Caco-2 (cell line): ENCODE measurements around the gene RRAD. TPM values are rescaled to one million over a fixed set of nuclear protein-coding genes. Genes with fewer than 3 reads are reported as not detected.
A peak's percentile ranks its signal among the peaks of the same experiment; 100 is the strongest.
"Not testable (repeated sequence)": the region's sequence is repeated elsewhere in the genome, so short reads cannot be mapped to it uniquely, and the experiment has no call there.

Source experiments
- Bru-seq: library from RNA; stranded (reverse); fragments of 400-500 nt; gene quantifications from one replicate; lab custom pipeline; 2021; lab: Mats Ljungman, UMichigan
- BruChase-seq, 2 experiments: library from RNA; stranded (reverse); fragments of 400-500 nt; gene quantifications; one replicate each; lab custom pipeline; 2021; lab: Mats Ljungman, UMichigan
- BruUV-seq: library from RNA; stranded (reverse); fragments of 400-500 nt; replicated peaks from 2 replicates; lab custom pipeline; 2021; lab: Mats Ljungman, UMichigan
- CTCF ChIA-PET: fragments of 300-600 bp; sonication (Branson Sonifier 250); formaldehyde crosslinking; loops from one replicate; lab custom pipeline; 2022; ENCODE audit warnings: antibody characterized with exemption; lab: Charles Lee
- POLR2A ChIA-PET: fragments of 300-600 bp; sonication (Branson Sonifier 250); formaldehyde crosslinking; loops from one replicate; lab custom pipeline; 2022; ENCODE audit warnings: antibody characterized with exemption; lab: Charles Lee
- DNase-seq, 2 experiments: peaks; one replicate each; pipeline versions ENCODE4 v3.0.0 to v3.0.0-alpha.2; 2020 to 2022
- H3K27me3 ChIP-seq: replicated peaks from 2 replicates; pipeline ENCODE4 v1.6.0; 2011; ENCODE audit warnings: low read length; ENCODE audit not compliant: control insufficient read depth, insufficient read depth
- H3K36me3 ChIP-seq: 2 replicates; pipeline ENCODE4 v1.5.1; 2011; ENCODE audit warnings: low read length; ENCODE audit not compliant: control insufficient read depth, insufficient read depth
- H3K4me1 ChIP-seq: fragments of 250-450 bp; sonication (Bioruptor Pico); 2 replicates; pipeline ENCODE4 v1.5.1; 2020; ENCODE audit warnings: mild to moderate bottlenecking
- H3K4me3 ChIP-seq: 2 replicates; pipeline ENCODE4 v1.5.1; 2011; ENCODE audit warnings: low read depth, mild to moderate bottlenecking, control low read depth, low read length
- H3K9me3 ChIP-seq: fragments of 250-450 bp; sonication (Bioruptor Pico); 2 replicates; pipeline ENCODE4 v1.5.1; 2020; ENCODE audit warnings: mild to moderate bottlenecking, moderate library complexity
- H3K27ac Mint-ChIP-seq: one replicate; pipeline ENCODE4 v1.8.0; 2022; ENCODE audit warnings: mixed read lengths; ENCODE audit not compliant: unreplicated experiment
- H3K27me3 Mint-ChIP-seq: one replicate; pipeline ENCODE4 v1.8.0; 2022; ENCODE audit warnings: mixed read lengths; ENCODE audit not compliant: insufficient read depth, unreplicated experiment
- H3K36me3 Mint-ChIP-seq: one replicate; pipeline ENCODE4 v1.8.0; 2022; ENCODE audit warnings: mild to moderate bottlenecking, mixed read lengths; ENCODE audit not compliant: insufficient read depth, unreplicated experiment
- H3K4me1 Mint-ChIP-seq: one replicate; pipeline ENCODE4 v1.8.0; 2022; ENCODE audit warnings: low read depth, mixed read lengths; ENCODE audit not compliant: unreplicated experiment
- H3K4me3 Mint-ChIP-seq: one replicate; pipeline ENCODE4 v1.8.0; 2022; ENCODE audit warnings: mild to moderate bottlenecking, moderate library complexity, mixed read lengths; ENCODE audit not compliant: unreplicated experiment
- H3K9me3 Mint-ChIP-seq: one replicate; pipeline ENCODE4 v1.8.0; 2022; ENCODE audit warnings: mixed read lengths; ENCODE audit not compliant: unreplicated experiment
- intact Hi-C: fragments of 100-400 bp; cut with micrococcal nuclease; formaldehyde crosslinking; loops from one replicate; pipeline ENCODE4 v1.10.0; 2022; ENCODE audit not compliant: unreplicated experiment
- long read RNA-seq: library from polyadenylated mRNA; stranded (forward); transcript quantifications from one replicate; pipeline ENCODE4 v2.0.0, GENCODE V29; 2022
- total RNA-seq: library from RNA; stranded (reverse); gene quantifications from 2 replicates; pipeline ENCODE4 v1.2.3, GENCODE V29; 2022
- TF ChIP-seq, protein P1 (sequence below), 2 experiments: fragments of 200-600 bp in 1 of 2; IDR thresholded peaks; 1 replicate in 1 of 2; 2 replicates in 1 of 2; pipeline versions ENCODE4 v1.5.1 to v1.8.0; 2011 to 2022; ENCODE audit warnings: antibody characterized with exemption in 1 of 2, control low read depth in 1 of 2, inconsistent platforms in 1 of 2, low read depth in 1 of 2, low read length in 1 of 2, mild to moderate bottlenecking in 1 of 2, moderate library complexity in 1 of 2; ENCODE audit not compliant: insufficient read depth in 1 of 2, severe bottlenecking in 1 of 2, unreplicated experiment in 1 of 2

Gene RRAD, protein sequence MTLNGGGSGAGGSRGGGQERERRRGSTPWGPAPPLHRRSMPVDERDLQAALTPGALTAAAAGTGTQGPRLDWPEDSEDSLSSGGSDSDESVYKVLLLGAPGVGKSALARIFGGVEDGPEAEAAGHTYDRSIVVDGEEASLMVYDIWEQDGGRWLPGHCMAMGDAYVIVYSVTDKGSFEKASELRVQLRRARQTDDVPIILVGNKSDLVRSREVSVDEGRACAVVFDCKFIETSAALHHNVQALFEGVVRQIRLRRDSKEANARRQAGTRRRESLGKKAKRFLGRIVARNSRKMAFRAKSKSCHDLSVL
- total RNA-seq (0.53 and 1.1 TPM in 2 replicates), Bru-seq, nascent RNA (percentile 25 among the genes with signal in this experiment), BruChase-seq, experiment 1, labeled RNA remaining after a 2-hour chase (percentile 27 among the genes with signal in this experiment), BruChase-seq, experiment 2, labeled RNA remaining after a 6-hour chase (percentile 20 among the genes with signal in this experiment)
- long read RNA-seq, partial matches to known transcripts: 1 of 5 reads
- long read RNA-seq, other reads (novel, unspliced or antisense): 1 of 5 reads

DNA sequence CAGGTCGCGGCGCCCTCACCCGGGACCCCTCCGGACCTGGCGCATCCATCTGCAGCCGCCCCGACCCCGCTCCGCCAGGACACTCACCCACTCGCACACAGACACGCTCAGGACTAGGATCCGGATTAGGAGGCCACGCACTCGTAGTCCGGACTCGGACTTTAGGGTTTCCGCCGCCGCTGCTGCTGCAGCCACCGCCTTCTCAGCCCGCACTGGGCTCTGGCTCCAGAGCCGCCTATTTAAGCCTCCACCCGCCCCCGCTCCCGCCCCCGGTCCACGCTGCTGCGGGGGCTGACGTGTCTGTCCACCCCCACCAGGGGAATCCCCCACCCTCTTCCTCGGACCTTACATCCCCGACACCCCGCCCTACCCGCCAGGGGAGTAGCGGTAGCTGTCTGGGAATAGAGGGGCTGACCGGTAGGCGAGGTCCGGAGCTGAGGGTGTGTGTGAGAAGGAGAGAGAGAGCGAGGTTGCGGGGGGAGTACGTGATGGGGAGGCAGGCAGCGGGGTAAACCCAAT is at the start of gene RRAD:
TSS of gene RRAD (minus strand) at position 214 of the 519 bp plus-strand sequence. CDS start 356 bp downstream, outside the sequence.
- TF ChIP-seq, protein P1, sequence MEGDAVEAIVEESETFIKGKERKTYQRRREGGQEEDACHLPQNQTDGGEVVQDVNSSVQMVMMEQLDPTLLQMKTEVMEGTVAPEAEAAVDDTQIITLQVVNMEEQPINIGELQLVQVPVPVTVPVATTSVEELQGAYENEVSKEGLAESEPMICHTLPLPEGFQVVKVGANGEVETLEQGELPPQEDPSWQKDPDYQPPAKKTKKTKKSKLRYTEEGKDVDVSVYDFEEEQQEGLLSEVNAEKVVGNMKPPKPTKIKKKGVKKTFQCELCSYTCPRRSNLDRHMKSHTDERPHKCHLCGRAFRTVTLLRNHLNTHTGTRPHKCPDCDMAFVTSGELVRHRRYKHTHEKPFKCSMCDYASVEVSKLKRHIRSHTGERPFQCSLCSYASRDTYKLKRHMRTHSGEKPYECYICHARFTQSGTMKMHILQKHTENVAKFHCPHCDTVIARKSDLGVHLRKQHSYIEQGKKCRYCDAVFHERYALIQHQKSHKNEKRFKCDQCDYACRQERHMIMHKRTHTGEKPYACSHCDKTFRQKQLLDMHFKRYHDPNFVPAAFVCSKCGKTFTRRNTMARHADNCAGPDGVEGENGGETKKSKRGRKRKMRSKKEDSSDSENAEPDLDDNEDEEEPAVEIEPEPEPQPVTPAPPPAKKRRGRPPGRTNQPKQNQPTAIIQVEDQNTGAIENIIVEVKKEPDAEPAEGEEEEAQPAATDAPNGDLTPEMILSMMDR (IDR thresholded peaks at IDR 0.05; ENCODE audit: insufficient read depth in 1 of 2, low read depth in 1 of 2, low read length in 1 of 2, severe bottlenecking in 1 of 2, unreplicated experiment in 1 of 2): no peak
- Mint-ChIP-seq H3K27me3 (peaks cover 5% of the 10 kb centered on the region), H3K4me3 (peak within 1 kb of the TSS; percentile 73), H3K27ac (peak within 1 kb of the TSS; percentile 55), H3K4me1 (no peaks in the 10 kb centered on the region), H3K9me3 (no peaks in the 10 kb centered on the region), H3K36me3 (no peaks in the 10 kb centered on the region)
- Histone ChIP-seq H3K36me3 (no peaks in the 10 kb centered on the region), H3K27me3 (no peaks in the 10 kb centered on the region), H3K4me3 (peak within 1 kb of the TSS; percentile 41), H3K4me1 (peaks cover 7% of the 10 kb centered on the region; the same call in 1 of the 2 replicates), H3K9me3 (no peaks in the 10 kb centered on the region)
- intact Hi-C loops: loop anchor here (1.0 kb wide), 1 partner anchor 30 kb away; no protein-coding TSS in a partner anchor
- ChIA-PET POLR2A (no interaction called here), CTCF (interaction anchor here (0.7 to 1.5 kb wide), 3 partner anchors 19 to 30 kb away, joined by 3 to 4 read pairs (median 3); no protein-coding TSS in a partner anchor)
- no TSS peak for BruUV-seq
- DNase-seq: no peak

DNA sequence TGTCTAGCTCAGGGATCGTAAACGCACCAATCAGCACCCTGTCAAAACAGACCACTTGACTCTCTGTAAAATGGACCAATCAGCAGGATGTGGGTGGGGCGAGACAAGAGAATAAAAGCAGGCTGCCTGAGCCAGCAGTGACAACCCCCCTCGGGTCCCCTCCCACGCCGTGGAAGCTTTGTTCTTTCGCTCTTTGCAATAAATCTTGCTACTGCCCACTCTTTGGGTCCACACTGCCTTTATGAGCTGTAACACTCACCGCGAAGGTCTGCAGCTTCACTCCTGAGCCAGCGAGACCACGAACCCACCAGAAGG is 49.6 kb upstream of the RRAD start:
- BruUV-seq, H3K4me1 Mint-ChIP-seq, H3K27me3 ChIP-seq, H3K9me3 Mint-ChIP-seq, H3K4me3 ChIP-seq, H3K27ac Mint-ChIP-seq, POLR2A ChIA-PET, H3K36me3 Mint-ChIP-seq, H3K4me3 Mint-ChIP-seq, DNase-seq, H3K9me3 ChIP-seq, H3K4me1 ChIP-seq, intact Hi-C loops, H3K36me3 ChIP-seq, H3K27me3 Mint-ChIP-seq: not testable (repeated sequence)
- CTCF ChIA-PET: interaction anchor here (0.9 to 1.1 kb wide), 3 partner anchors 43 to 129 kb away, joined by 3 to 4 read pairs (median 3); no protein-coding TSS in a partner anchor

DNA sequence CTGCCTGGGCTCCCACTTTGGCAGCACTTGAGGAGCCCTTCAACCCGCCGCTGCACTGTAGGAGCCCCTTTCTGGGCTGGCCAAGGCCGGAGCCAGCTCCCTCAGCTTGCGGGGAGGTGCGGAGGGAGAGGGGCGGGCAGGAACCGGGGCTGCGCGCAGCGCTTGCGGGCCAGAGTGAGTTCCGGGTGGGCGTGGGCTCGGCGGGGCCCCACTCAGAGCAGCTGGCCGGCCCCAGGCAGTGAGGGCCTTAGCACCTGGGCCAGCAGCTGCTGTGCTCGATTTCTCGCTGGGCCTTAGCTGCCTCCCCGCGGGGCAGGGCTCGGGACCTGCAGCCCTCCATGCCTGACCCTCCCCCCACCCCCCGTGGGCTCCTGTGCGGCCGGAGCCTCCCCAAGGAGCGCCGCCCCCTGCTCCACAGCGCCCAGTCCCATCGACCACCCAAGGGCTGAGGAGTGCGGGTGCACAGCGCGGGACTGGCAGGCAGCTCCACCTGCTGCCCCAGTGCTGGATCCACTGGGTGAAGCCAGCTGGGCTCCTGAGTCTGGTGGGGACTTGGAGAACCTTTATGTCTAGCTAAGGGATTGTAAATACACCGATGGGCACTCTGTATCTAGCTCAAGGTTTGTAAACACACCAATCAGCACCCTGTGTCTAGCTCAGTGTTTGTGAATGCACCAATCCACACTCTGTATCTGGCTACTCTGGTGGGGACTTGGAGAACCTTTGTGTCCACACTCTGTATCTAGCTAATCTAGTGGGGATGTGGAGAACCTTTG is 49.0 kb upstream of the RRAD start:
- H3K36me3 Mint-ChIP-seq, H3K27ac Mint-ChIP-seq, DNase-seq, POLR2A ChIA-PET, intact Hi-C loops, H3K4me1 ChIP-seq, H3K9me3 ChIP-seq, H3K27me3 ChIP-seq, H3K4me3 Mint-ChIP-seq, H3K4me3 ChIP-seq, H3K27me3 Mint-ChIP-seq, H3K36me3 ChIP-seq, H3K4me1 Mint-ChIP-seq, H3K9me3 Mint-ChIP-seq, BruUV-seq: not testable (repeated sequence)
- CTCF ChIA-PET: interaction anchor here (0.9 to 1.1 kb wide), 3 partner anchors 43 to 129 kb away, joined by 3 to 4 read pairs (median 3); no protein-coding TSS in a partner anchor
